OCI-LY7 (cell line): Measurements from ENCODE around the gene NACA.

Experiments
- CTCF ChIP-seq: fragments of 200-600 bp; sonication (generic); conservative IDR thresholded peaks from 2 replicates; pipeline ENCODE4 v1.5.1; 2014; ENCODE audit warnings: mild to moderate bottlenecking, antibody characterized with exemption, low read length, moderate library complexity, mixed read lengths
- EZH2phosphoT487 ChIP-seq: fragments of 200-600 bp; sonication (generic); IDR thresholded peaks from 2 replicates; pipeline ENCODE4 v1.6.1; 2018; ENCODE audit warnings: low read depth, borderline replicate concordance, mild to moderate bottlenecking, mixed run types, antibody characterized with exemption, low read length, moderate library complexity, mixed read lengths

- TF ChIP-seq CTCF: no peak
- no peak for TF ChIP-seq EZH2phosphoT487
Measured at GRCh38 chr12:56678852-56679251, 46.2 kb downstream of the NACA start.
